Activated naive CD4-positive, alpha-beta T cell treated with anti-CD3 and anti-CD28 coated beads, Interleukin-2, amount 10 ng/mL, durations not matched to agents 5 hours and 36 hours (primary cell): ENCODE measurements around the gene LIN54. TPM values are rescaled to one million over a fixed set of nuclear protein-coding genes. Genes with fewer than 3 reads are reported as not detected.

Source experiments
- total RNA-seq, 2 experiments: library from RNA; stranded (reverse); gene quantifications; one replicate each; pipeline ENCODE4 v1.2.3, GENCODE V29; 2021

Gene LIN54
- total RNA-seq = 10 to 100 TPM; 28.7 to 29.5 TPM

DNA sequence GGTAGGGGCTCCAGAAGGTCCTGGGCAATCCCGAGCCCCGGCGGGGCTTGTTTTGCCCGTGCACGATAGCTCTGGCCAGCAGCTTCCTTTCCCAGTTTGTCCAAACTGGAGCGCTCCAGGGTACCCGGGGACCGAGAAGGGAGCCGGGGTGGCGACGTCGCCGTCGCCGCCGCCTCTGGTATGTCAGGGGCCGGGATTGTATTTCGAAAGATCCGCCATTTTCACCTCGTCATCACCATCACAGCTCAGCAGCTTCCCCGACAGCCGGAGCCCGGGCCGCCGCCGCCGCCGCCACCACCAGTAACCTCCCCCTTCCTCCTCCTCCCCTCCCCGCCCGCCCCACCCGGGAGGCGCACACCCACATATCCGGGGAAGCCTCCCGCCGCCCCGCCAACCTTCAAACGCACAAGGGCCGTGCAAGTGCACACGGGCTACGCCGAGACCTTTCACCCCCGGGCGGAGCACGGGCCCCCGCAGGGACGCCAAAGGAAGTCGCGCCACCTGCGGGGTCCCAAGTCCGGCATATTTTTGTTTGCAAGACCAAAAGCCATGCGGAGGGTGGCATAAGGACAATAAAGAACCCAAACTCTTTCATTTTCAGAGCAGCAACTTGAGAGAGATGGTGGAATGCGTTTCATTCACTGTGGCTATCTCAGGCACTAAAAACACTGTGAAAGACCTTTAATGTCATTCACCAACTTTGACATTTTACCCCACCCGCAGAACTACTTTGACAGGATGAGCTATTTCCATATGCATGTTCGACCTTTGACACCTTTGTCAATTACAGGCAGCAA is at the start of gene LIN54:
LIN54 (minus strand) TSS at position 302 of the 797 bp plus-strand sequence. CDS start 25,979 bp downstream, outside the sequence.

DNA sequence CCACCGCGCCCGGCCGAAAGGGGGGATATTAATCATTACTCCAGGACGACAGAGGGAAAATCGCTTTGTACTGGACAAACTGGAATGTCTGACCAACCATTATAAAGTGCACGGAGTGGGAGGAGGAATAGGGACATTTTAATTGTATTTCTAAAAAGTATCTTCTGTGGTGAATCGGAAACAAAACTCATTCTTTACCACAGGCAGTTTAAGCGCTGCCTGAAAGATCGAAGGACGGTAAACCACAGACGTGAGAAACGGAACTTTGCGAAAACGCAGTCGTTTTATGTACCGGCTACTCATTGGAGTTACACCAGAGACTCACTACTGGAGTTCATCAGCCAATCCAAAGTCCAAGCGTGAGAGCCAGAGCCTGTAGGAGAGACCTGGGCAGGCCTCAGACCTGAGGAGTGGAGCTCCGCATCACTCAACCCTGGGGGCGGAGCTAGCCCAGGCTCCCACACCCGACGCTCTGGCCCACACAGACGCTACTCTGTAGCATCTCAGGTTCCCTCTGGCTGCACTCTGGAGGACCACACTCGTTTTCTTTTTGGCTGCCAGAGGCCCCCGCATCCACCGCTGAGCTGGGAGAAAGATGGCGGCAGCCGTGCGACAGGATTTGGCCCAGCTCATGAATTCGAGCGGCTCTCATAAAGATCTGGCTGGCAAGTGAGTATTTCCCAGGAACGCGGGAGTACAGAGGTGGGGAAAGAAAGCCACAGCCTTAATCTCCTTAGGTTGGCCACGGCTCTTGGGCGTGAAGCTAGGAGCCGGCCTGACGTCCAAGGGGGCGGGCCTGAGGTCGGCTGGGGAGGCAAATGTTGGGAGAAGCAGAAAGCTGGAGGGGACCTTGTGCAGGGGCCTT is 24.2 kb upstream of the LIN54 start, which contains the start of gene COPS4:
COPS4 (plus strand) TSS at position 554 of the 865 bp plus-strand sequence; CDS start at position 596, 42 bp downstream.

DNA sequence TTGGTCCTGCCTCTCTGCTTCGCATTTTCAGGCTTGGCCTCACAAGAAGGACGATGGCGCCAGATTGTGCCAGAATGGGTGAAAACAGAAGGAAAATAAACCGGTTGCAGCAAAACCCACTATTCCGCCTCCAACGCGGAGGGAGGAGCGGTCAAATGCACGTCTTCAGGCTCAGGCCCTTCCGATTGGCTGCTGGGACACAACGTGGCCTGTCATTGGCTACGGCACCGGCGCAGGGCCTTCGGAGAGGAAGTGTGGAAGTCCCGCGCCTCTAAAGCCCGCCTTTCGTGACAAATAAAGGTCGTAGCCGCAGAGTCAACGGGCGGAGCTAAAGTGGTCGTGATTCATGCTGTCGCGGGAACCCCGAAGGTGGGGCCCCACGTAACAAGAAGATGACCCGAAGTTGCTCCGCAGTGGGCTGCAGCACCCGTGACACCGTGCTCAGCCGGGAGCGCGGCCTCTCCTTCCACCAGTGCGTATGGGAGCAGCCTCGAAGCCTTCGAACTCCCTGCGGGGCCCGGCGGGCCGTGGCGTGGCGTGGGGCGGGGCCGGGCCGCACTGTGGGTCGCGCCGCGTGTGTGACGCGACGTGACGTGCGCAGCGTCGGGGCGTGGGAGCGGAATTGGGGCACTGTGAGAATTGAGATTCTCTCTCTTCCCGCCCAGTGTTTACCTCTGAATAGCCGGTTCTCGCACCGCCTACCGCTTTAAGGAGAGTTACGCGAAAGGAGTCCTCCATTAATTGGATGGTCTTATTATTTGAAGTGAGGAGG is 110.0 kb downstream of the LIN54 start, which contains the start of gene THAP9:
THAP9 (plus strand) TSS at position 325 of the 772 bp plus-strand sequence; CDS start at position 393, 68 bp downstream.

DNA sequence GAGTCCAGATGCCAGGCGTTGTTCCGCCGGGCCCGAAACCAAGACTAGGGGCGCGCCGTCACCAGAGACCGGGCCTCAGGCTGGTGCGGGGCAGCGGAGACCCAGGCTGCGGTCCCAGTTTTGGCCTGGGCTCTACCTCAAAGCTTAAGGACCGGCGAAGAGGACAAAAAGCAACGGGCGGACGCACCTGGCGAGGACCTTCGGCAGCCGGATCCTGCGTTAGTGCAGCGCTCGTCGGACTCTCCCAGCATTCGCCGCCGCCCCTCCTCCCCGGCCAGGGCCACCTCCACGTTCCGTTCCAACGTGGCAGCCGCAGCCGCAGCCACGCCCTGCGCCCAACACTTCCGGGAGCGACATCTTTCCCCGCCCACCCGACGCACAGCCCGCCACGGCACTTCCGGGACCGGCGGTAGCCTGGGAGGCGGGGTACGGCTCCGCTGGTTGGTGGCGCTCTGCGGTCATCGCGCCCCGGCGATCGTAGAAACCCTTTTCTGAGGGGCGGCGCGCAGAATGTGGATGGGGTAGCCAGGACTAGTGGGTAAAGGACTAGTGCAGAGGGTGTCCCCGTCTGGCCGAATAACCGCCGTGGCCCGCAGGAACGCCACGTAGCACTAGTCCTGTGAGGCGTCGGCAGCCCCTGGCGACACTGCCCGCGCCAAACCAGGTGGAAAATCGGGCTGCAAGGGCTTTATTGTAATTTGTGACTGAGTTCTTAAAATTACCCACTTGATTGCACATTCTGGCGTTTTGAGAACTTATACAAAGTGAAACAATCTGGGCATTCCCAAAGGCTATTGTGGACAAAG is 119.5 kb downstream of the LIN54 start, which contains the start of gene SEC31A:
SEC31A (minus strand) TSS at position 253 of the 806 bp plus-strand sequence. CDS start 9,217 bp downstream, outside the sequence.

Other genes starting within 250 kb of the LIN54 start
- under 1 TPM; 0.76 to 0.94 TPM for gene SCD5, start 212.0 kb downstream of the LIN54 start, total RNA-seq
- 100 to 1,000 TPM; 124 to 128 TPM for gene SEC31A, start 119.7 kb downstream of the LIN54 start, total RNA-seq
- gene THAP9, start 110.1 kb downstream of the LIN54 start, total RNA-seq = 1 to 10 TPM; 3.0 to 3.1 TPM
- gene COPS4, start 24.4 kb upstream of the LIN54 start, total RNA-seq = 10 to 100 TPM; 26.0 to 28.6 TPM
- gene PLAC8, start 103.9 kb upstream of the LIN54 start, total RNA-seq = 100 to 1,000 TPM; 523 to 533 TPM